Measurements from ENCODE around the gene MMD. TPM values are rescaled to one million over a fixed set of nuclear protein-coding genes. Genes with fewer than 3 reads are reported as not detected.
A peak's percentile ranks its signal among the peaks of the same experiment; 100 is the strongest.
"Not testable (repeated sequence)": the region's sequence is repeated elsewhere in the genome, so short reads cannot be mapped to it uniquely, and the experiment has no call there.

Gene MMD
- total RNA-seq, 1 donor from 2014 or later: 13.3 TPM

- no peak for DNase-seq (ENCODE audit: low read depth in 2 of 2)
These were observed 1.9 kb upstream of the MMD start for GRCh38 chr17:55423535-55423934.

GRCh38 chr17:55422828-55423164 is 1.2 kb upstream of the MMD start:
- not testable (repeated sequence) for DNase-seq (ENCODE audit: low read depth in 2 of 2)

DNA sequence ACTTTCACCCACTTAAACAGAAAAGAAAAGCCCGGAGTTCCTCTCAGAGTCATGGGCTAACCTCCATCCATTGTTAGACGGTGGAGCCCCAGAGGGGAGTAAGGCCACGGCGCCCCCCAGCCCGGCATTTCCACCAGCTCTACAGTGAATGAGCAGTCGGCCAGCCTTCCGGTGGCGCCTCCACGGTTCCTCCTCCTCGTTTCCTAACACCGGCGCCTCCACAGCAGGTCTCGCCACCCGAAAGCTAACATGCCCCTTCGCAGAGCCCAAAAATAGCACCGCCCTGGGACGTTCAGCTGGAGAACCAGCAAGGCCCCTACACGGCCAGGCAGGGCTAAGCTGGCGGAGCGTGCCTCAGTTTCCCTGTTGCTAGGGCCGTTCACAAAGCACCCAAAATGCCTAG is 858 bp downstream of the MMD start:
- DNase-seq (ENCODE audit: low read depth in 2 of 2): peak; percentile 10 to 16

- DNase-seq (ENCODE audit: low read depth in 2 of 2): peak in 1 of 2 donors; percentile 8
These were observed 1.4 kb downstream of the MMD start for GRCh38 chr17:55420067-55420775.

- DNase-seq (ENCODE audit: low read depth in 2 of 2): no peak
These were observed 3.0 kb downstream of the MMD start for GRCh38 chr17:55418369-55419268.

GRCh38 chr17:55417411-55418268 is 4.0 kb downstream of the MMD start:
- DNase-seq (ENCODE audit: low read depth in 2 of 2): no peak

DNA sequence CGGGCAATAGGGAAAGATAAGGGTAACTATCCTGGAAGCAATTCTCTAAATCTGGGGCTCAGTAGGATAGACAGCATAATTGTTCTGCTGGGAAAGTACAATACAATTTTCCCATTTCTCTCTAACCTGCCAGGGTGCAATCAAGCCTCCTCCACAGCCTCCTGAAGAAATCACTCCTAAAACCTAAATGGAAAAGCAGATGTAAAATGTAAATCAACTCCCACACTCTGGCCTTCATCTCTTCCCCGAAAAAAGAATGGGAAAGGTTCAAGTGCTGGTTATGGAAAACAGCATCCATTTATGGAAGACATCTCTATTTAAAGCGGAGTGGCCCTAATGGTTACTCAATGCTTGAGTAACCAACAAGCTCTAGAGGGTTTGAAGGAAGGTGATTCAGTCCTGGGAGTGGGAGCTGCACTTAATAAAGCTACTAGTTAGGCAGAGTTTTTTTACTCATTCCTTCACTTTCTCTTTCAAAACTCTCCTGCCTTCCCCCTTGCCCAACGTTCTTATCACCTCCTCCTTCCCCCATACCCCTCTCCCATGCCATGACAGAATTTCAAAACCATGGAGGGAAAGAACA is 5.1 kb downstream of the MMD start:
- no peak for DNase-seq (ENCODE audit: low read depth in 2 of 2)

DNA sequence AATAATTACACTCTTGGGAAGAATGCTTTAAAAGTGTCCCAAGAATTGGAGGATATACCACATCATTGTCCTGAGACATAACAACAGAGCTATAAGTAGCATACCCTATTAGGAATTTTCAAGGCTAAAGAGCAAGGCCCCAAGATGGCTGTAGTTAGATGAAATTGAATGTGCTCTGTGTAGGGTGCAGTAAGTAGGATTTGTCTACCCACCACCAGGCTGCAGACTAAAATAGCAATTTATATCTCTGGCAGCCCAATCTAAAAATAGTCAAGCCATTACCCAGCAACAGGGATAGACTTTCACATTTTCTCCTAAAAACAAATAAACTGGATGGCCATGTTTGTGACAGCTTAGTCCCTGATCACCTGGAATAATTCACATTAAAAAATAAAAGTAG is 5.6 kb downstream of the MMD start:
- DNase-seq (ENCODE audit: low read depth in 2 of 2): no peak

DNA sequence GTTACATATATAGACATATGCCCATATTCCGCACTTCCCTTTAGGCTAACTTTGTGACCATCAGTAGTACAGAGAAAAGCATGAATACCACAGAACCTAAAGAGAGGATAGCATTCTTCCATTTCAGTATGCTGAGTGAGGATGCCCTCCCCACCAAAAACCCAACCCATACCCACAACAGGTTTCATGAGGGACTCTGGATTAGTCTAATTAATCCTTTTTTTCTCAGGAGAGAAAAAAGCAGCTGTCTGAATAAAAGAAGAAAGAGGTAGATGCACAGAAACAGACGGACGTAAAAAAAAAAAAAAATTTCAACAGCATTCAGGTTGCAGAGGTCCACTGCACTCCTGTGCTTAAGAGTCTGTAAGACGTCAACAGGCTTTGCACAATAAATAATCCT is 6.7 kb downstream of the MMD start:
- no peak for DNase-seq (ENCODE audit: low read depth in 2 of 2)

GRCh38 chr17:55413825-55414489 is 7.7 kb downstream of the MMD start:
- DNase-seq (ENCODE audit: low read depth in 2 of 2): no peak

- DNase-seq (ENCODE audit: low read depth in 2 of 2): no peak
These were observed 10.2 kb downstream of the MMD start for GRCh38 chr17:55411463-55411855.

DNA sequence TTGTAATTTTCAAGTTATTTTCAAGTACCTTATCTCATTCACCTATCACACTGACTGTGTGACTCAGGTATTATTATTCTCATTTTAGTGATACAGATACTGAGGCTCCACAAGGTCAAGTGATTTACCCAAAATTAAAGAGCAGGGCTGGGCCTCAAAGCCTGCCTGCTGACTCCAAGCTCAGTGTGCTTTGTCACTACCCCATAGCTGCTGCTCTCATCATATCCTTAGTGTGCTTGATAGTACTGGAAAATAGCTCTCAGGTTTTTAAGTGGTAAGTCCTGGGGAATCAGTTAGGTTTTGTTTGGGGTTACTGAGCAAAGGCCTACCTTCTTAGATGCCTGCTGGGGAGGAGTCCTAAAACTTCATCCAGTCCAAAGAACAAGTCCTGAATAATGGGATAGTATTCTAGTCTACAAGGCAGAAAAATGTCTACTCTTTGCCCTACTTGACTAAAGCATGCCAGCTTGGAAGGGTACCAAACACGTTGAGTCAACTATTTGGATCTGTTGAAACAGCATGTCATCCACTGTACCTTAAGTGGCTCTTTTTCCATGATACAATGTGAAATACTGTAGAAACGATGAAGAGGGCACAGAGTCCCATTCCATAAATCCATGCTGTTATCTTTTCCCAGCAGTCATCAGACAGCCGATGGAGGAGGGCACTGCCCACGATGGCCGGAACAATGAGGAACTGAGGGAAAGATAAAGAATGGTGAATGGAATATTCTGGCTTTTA is 10.7 kb downstream of the MMD start:
- DNase-seq (ENCODE audit: low read depth in 2 of 2): no peak

DNA sequence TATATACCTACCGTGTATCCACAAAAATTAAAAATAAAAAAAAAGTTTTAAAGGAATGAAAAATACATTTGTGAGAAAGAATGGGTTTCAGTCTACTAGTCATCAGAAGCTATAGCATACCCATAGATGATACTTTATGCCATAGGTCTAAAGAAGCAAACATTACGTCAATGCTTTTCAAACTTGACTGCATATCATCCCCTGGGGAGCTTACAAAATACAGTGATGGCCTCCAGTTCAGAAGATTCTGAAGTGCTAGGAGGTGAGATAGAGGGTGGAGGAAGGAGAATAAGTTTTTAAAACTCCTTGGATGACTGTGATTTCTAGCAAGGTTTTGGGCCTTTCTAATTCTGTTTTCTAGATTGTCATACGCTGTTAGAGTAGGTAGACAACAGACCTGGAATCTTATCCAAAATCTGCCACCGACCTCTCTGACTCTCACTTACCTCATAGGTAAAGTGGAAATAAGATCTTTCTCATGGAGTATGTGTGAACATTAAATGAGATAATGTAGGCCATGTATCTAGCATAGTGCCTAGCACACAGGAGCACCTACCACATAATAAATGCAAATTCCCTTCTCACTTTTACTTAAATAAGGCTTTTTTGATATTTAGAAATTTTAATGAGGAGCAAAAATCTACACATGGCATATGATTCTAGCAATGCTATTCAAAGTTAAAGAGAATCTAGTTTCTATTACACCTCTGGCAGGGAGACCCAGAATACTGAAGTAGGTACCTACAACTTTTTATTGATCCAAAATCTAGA is 12.4 kb downstream of the MMD start:
- DNase-seq (ENCODE audit: low read depth in 2 of 2): no peak

DNA sequence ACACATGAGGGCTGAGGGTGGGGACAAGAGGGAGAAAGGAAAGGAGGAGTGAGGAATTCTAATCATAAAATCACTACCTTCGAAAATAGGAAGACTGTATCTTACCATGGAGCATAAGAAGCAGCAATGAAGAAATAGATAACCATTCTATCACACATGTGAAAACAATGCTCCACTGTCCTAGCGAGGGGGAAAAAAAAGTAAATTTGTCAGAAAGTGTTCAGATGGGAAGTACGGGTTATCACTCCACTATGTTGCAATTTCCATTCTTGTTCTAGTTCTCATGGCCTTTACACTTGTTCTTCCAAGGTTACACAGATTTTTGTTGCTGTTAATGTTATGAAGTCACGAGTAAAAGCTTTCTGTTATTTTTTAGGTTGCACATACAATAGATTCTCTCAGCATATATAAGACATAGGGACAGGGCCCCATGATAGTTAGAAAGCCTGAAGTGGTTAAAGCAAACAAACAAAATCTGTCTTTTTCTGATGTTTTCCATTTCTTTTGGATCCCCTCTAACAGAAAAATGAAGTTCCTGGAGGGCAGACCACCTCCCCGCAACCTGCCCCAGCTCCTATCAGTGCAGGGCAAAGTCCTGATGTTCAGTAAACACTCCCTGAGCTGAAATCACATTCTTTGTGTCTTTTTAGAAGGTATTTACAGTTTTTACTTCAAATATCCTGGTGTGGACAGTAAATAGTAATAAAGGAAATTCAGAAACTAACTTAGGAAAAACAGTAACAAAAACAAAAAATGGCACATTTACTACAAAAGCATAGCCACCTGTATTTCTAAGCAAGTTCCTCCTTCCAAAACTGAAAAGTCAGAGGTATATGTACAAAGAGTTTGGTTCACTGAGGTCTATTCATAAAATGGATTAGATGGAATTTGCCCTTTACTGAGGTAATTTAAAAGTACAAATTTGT is 13.7 kb downstream of the MMD start:
- peak in 1 of 2 donors; percentile 54 for DNase-seq (ENCODE audit: low read depth in 2 of 2)

DNA sequence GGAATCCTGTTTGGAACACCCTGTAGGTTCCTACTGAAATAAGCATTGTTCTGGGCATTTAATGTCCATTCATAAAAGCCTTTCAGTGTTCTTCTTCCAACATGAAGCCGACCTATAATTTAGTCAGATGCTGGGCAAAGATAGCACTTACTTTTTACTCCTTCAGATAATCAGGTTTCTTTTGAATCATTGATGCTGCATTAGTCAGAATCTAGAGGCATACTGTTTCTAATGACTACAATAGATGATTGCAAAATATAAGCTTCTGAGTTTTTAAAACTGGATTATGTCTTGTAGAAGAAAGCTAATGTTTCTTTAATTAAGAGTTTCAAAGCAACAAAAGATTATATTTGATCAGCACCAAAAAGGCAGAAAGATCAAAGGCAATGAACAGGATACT is 16.0 kb downstream of the MMD start:
- no peak for DNase-seq (ENCODE audit: low read depth in 2 of 2)

- not testable (repeated sequence) for DNase-seq (ENCODE audit: low read depth in 2 of 2)
These were observed 17.4 kb downstream of the MMD start for GRCh38 chr17:55404197-55404596.

DNA sequence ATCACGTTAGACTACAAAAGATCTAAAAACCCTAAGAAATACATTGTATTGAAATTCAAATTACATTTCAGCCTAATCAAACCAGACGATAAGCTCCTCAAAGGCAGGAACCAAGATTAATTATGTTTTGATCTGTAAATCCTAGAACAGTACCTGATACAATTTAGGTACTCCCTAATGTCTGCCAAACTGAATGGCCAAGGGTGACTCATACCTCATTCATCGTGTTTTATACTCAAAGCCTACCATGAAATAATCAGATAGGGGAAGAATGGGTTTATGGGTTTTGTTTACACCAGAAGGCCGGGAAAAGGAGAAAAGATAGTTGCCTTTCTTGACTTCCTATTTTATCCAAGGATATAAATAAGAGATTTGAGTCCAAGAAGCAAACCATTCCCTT is 19.3 kb downstream of the MMD start:
- DNase-seq (ENCODE audit: low read depth in 2 of 2): no peak

DNA sequence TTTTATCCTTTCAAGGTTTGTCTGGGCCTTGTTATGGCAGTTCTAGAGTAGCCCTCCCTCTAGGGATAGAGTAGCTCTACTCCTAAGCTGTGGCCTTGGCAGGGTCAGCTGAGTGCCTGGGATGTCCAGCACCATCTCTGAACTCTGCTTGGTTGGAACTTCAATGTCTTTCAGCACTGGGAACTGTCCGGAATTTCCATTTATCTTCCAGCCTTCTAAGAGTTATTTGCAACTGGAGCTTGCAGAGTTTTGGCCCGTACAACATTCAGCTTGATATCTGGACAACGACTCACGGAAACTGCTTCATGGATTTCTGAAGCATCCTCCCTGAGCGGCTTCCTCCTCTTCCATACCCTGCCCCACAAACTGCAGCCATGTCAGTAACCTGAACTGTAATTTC is 22.9 kb downstream of the MMD start:
- DNase-seq (ENCODE audit: low read depth in 2 of 2): peak in 1 of 2 donors; percentile 21
